GM18499 (cell line): ENCODE data around the gene SPATA31A3.
"Not testable (repeated sequence)": the region's sequence is repeated elsewhere in the genome, so short reads cannot be mapped to it uniquely, and the experiment has no call there.

Experiments
- ATAC-seq: cut with Tn5 transposase; IDR thresholded peaks from one replicate; pipeline ENCODE4 v1.9.1; 2021; ENCODE audit warnings: moderate number of reproducible peaks; ENCODE audit not compliant: insufficient read depth, unreplicated experiment

SPATA31A3 gene

DNA sequence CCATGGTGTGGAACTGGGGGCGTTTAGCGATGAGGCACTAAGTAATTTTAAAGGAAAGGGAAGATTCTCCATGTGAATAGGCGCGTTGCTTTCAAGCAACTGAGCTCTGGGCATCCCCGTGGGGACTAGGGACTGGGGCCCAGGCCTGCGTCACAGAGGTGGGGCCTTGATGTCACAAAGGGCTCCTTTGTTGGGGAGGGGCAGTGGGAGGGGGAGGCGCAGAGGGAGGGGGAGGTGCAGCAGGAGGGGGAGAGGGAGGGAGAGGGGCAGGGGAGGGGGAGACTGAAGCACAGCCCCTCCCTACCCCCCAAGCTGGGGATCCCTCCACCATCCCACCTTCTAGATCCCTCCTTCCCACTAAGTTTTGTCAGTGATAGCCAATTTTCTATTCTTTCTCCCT, at the start of gene SPATA31A3:
Gene SPATA31A3 (minus strand): TSS at position 101 of the 400 bp plus-strand sequence. CDS start 29 bp downstream, at position 72.
- ATAC-seq, result not testable (repeated sequence)

GRCh38 chr9:66952576-66952975, 39.8 kb downstream of the SPATA31A3 start:
- ATAC-seq, result not testable (repeated sequence)

DNA sequence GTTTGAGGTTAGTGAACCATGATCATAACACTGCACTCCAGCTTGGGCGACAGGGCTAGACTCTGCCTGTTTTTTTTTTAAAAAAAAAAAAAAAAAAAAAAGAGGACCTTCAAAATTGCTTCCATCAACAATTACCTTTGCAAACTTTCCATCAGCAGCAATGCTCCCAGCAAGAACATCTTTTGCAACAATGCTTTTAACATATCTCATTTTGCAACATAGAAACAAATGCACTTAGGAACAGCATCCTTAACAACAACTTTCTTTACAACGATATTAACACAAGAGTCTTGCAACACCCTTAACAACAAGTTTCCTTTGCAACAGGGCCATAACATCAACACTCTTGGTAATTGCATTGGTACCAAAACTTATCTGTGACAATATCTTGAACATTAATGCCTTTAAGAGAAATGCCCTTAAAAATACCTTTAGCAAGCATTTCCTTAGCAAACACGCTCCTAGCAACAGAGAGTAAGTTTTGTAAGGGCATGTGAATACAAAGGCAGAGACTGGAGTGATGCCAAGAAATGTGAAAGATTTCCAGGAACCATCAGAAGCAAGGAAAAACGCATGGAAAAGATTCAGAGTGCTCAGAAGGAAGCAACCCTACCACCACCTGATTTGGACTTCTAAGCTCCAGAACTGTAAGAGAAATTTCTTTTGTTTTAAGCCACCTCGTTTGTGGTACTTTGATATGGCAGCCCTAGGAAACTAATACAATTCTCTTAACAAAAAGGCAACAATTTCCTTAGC, 49.8 kb downstream of the SPATA31A3 start:
- not testable (repeated sequence) for ATAC-seq

GRCh38 chr9:66939878-66940830, 52.2 kb downstream of the SPATA31A3 start:
- ATAC-seq, result not testable (repeated sequence)

DNA sequence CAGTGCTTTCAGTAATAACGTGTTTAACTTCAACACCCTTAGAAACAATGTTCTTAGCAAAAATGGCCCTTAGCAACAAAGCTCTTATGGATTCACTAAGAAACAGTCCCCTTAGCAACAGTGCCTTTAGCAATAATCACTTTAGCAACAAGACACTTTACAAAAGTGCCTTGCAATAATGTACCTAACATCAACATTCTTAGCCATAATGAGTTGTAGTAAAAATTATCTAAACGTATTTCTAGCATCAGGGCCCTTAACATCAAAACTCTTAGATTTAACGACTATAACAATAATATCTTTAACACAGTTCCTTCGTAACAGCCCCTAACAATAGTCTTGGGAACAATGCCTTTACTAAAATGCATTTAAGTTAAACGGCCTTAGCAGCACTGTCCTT, 54.0 kb downstream of the SPATA31A3 start:
- not testable (repeated sequence) for ATAC-seq

DNA sequence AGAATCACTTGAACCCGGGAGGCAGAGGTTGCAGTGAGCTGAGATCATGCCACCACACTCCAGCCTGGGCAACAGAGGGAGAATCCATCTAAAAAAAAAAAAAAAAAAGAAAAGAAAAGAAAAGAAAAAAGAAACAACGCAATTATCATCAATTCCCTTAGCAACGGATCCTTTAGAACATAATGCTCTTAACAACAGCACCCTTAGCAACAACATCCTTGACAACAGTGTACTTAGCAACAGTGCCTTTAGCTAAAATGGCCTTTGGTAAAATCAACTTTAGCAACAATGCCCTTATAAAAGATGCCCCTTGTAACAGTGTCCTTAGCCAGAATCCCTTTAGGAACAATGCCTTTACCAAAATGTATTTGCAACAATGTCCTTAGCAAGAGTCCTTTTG, 54.7 kb downstream of the SPATA31A3 start:
- ATAC-seq, result not testable (repeated sequence)
